GM19238 (cell line): ENCODE measurements around the gene MYO3B.

Experiments used
- DNase-seq: peaks from one replicate; pipeline ENCODE4 v3.0.0; 2011; ENCODE audit warnings: low spot score; ENCODE audit not compliant: insufficient read length

The MYO3B gene

GRCh38 chr2:170368370-170368769 is 190.4 kb downstream of the MYO3B start:
- DNase-seq: no peak

- DNase-seq: no peak
These were observed 191.3 kb downstream of the MYO3B start for GRCh38 chr2:170369228-170369627.

DNA sequence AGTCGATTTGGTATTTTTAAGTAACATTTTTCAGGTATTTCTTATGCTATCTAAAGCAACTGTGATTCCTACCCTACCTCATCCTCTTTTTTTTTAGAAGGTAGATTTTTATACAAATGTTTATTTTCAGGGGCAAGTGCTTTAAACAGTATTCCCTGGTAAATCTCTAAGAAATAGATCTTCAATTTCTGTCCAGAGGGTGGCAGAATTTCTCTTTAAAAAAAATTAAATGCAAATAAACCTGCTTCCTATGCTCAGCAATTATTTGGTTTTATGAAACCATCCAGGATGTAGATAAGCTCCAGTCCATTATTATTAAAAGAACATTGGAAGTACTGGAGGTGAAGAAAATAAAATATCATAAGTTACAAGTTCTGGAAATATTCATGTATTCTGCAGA is 191.9 kb downstream of the MYO3B start:
- DNase-seq: no peak

DNA sequence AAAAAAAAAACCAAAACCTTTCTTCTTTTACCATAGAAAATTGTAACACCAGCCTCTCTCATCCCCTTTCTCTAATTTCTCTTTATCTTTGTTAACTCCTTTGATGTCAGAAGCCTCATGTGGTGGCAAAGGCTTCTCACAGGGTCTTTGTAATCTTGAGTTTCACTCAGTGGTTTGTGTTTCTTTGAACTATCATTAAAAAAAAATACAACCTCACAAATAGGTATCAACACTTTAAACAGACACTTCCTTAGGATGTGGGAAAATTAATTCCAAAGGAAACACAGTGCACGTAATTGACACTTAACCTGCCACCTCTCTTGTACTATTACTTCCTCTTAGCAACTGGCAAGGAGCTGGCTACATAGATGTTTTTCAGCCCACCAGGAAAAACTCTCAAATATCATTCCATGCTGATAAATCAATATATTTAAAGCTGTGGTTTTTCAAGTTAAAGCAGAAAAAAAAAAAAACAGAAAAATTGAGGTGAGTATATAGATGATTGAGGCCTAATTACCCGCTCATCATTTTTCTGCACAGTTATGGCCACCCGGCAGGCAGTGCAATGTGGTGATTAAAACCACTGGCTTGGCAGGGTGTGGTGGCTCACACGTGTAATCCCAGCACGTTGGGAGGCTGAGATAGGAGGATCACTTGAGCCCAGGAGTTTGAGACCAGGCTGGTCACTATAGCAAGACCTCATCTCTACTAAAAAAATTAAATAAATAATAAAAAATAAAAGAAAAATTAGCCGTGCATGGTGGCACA is 193.5 kb downstream of the MYO3B start:
- DNase-seq: no peak

DNA sequence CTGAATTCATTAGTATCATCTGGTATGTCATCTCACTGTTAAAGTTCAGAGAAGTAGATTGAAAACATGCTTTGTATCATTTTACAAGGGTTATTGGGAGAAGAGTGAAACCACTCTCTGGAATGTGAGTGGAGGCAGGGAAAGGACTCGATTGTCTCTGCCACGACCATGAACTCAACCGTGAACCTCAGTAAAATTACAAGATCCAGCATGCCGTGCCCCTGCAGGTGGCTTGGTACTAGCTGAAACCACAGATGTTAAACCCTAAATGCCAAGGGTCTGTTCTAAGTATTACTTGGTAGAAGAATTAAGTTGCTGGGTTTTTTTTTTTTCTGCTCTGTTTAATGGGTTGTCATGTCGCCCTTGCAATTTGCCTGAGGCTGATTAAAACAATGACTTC is 197.2 kb downstream of the MYO3B start:
- no peak for DNase-seq

GRCh38 chr2:170377500-170378207 is 199.7 kb downstream of the MYO3B start:
- no peak for DNase-seq

DNA sequence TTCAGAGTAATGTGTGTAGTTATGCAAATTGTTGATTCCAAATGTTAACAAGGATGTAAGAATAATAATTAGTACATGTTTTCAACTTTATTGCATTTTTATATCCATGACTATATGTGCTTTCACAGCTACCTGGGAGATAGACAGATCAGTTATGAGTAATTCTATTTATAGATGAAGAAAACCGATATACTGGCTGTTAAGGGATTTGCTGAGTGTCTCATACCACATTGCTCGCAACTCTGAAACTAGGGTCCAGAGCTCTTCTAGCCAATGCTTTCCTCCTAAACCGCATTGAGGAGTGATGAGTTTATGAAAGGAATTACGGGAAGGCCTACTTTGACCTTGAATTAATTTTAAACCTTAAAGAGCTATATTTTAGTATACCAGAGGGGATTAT is 202.3 kb downstream of the MYO3B start:
- no peak for DNase-seq

- no peak for DNase-seq
These were observed 203.7 kb downstream of the MYO3B start for GRCh38 chr2:170381678-170382077.

GRCh38 chr2:170386554-170386953 is 208.6 kb downstream of the MYO3B start:
- DNase-seq: no peak

GRCh38 chr2:170391018-170391417 is 213.1 kb downstream of the MYO3B start:
- no peak for DNase-seq

GRCh38 chr2:170391697-170392096 is 213.8 kb downstream of the MYO3B start:
- no peak for DNase-seq

- no peak for DNase-seq
These were observed 216.0 kb downstream of the MYO3B start for GRCh38 chr2:170393861-170394498.

DNA sequence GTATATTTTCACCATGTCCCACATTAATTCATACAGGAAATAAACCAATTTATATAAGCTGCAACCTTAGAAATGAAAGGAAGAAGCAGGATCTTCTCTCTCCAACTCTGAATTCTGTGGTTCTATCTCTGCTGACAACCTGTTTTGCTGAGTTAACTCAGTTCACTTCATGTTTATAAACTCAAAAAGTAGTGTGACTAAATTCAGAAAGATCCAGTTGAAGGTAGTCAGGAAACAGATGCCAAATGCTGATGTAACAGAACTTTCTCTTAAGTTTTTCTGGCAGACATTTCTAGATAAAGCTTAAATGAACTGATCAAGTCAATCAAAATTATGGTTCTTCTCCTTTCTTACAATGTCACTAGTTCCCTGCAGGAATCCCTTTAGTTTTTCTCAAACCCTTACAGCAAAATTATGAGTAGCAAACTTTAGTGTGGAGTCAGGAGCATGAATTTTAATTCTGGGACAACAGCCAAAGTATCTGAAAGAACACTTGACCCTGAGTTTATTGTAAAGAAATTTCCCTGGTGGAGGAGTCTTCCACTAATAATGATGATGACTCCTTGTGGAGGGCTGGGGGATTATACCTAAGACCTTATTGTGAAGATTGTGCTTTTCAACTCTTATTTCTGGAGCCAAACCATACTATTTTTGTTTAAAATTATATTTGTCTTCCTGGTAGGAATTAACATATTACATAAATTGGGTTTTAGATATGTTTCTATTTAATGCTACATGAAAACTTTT is 216.9 kb downstream of the MYO3B start:
- no peak for DNase-seq

DNA sequence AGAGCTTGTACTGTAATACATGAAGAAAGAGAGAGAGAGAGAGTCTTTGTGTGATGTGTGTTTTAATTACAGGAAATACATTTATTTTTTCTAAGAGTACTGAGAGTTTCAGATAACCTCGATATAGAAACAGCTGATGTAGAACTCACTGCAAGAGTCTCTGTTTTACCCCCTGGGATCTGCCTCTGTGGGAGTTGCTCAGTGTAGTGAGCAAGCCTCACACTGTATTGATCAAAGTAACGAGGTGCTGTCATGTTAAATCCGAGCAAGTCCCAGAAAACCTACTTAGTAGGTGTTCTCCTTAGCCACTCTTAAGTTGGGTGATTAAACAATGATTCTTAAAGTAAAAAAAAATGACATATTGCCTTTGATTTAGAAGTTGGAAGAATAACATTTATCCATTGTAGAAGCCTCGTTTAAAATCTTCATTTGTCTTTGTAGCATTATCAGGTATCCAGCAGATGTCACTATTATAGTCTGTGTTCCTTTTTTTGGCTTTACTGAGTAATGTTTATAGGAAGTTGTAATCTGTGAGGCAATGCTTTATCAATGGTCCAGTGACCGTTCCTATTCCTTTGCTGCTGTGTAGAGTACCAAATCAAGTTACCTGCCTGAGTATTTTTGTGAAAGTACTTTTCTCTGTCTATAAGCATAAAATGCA is 219.0 kb downstream of the MYO3B start:
- DNase-seq: no peak

DNA sequence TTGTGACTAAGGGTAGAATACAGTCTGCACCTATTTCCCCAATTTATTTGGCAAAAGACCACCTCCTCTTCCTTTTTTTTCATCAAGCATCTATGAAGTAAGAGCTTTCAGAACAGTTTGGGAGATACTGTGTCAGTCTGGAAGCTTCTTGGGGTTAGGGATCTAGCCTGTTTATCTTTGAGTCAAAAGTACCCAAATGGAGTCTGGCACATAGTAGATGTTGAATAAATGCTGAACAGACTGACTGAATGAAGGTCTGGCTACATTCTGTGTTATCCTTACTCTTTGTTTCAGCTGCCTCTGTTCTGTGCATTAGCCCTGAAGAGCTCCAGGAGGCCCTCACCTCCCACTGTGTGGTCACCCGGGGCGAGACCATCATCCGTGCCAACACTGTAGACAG is 223.2 kb downstream of the MYO3B start:
- DNase-seq: no peak

DNA sequence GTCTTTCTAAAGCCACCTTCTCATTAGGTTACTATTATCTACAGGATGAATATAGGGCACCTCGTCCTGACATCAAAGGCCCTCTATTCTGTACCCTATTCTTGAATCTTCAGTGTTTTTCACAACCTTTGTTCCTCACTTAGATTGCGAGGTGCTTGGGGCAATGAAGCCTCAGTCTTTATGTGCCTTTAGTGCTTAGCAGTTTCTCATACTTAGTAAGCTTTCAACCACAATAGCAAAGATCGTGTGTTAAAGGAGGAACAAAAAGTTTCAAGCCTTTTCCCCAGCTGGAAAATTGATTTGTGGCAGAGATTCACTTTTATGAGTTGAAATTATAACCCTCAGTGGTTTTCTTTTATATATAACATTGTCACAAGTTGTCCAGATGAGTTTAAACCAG is 226.9 kb downstream of the MYO3B start:
- DNase-seq: no peak

DNA sequence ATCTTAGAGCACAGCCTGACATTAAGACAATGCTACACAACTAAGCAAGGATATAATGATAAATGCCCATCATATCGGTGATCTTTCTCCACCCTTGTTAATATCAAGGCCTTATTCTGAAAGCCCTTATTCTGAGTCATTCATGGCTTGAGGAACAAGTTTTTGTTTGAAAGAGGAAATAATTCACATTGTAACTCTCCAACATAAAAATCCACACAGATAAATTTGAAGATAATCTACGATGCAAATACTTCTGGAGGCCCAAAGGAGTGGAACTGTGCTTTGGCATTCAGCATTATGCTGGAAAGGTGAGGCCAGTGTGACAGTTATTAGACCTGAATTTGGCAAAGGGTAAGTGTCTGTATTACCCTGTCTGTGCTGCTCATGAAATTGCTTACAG is 227.4 kb downstream of the MYO3B start:
- no peak for DNase-seq

DNA sequence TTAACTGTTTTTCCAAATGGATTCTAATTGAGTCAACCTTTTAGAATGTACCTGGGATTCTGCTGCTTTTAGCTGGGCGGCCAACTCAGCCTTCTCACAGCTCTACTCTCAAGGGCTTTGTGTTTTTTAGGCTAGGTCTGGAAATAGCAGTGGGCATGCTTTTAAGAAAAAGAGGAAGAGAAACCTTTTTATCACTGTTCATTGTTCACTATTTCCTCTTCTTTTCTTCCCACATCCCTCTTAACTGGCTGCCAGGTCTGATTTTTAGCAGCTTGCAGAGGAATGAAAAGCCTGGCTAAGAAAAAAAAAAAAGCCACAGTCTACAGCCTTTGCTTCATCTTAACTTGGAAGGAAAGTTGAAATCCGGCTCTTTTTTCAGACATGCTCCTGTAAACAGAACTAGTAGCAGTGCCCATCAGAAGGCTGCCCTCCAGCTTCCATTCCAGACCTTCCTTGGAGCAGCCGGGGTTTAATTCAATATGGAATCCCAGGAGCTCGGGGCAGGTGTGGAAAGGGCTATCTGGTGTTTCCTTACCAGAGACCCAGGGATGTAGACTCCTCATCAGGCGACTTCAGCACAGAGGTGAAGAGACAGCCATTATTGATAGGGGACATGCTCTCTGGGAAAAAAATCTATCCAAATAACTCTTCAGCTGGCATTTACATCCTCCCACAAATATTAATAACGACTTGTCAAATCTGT is 230.7 kb downstream of the MYO3B start:
- DNase-seq: no peak

GRCh38 chr2:170409164-170409535 is 231.2 kb downstream of the MYO3B start:
- no peak for DNase-seq

DNA sequence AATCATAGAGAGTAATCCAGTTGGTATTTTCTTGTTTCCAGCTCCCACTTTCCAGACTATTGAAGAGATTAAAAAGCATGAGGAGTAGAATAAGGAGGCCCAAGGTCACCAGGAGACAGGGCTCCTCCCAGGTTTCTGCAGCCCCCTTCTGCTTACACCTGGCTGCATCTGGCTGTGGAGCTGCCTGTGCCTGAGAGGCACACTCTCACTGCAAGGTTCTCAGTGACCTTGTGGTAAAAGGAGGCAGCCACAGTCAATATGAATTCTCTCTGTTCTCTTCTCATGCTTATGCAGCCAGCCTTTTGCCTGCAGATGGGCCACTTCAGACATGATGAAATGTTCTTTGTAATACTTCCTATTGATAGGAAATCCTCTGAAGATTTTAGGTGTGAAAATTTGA is 233.7 kb downstream of the MYO3B start:
- no peak for DNase-seq
